Ovary (tissue), 3 donors: Measurements from ENCODE around the gene MRPL33.

Experiments used
- EP300 ChIP-seq: sonication (generic); formaldehyde crosslinking; IDR thresholded peaks from one replicate; pipeline ENCODE4 v1.6.1; 2017; ENCODE audit warnings: antibody characterized with exemption
- POLR2A ChIP-seq: fragments of 450-650 bp; IDR thresholded peaks from one replicate; pipeline ENCODE4 v1.6.1; 2017; ENCODE audit warnings: antibody characterized with exemption, mild to moderate bottlenecking, moderate library complexity
- TF ChIP-seq, protein P1 (sequence below), 3 donors: fragments of 450-650 bp in 2 of 3; fragments of 200-600 bp in 1 of 3; IDR thresholded peaks; one replicate each; pipeline versions ENCODE4 v1.5.1 to v1.8.0; 2016 to 2022; ENCODE audit warnings: antibody characterized with exemption in 3 of 3, mild to moderate bottlenecking in 1 of 3
- donor health status: DM: no; HTN: no; CAD: no.

DNA sequence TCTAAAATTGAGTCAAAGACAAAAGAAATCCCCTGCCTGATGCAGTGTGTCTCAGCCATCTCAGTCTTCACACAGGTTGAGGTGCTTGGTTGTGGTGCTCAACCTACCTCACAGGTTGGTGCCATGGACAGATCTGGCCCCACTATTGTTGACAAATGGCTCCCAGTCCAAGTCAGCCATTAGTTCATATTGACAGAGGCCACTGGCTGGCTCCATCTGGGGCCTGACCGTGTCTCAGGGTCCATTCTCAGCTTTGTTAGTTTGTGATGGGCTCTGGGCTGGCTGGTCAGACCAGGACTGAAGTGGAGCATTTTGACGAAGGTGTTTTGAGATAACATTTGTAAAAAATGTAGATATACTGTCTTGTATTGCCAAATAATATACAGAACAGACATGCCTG lies 36.9 kb downstream of the MRPL33 start:
- TF ChIP-seq, protein P1, sequence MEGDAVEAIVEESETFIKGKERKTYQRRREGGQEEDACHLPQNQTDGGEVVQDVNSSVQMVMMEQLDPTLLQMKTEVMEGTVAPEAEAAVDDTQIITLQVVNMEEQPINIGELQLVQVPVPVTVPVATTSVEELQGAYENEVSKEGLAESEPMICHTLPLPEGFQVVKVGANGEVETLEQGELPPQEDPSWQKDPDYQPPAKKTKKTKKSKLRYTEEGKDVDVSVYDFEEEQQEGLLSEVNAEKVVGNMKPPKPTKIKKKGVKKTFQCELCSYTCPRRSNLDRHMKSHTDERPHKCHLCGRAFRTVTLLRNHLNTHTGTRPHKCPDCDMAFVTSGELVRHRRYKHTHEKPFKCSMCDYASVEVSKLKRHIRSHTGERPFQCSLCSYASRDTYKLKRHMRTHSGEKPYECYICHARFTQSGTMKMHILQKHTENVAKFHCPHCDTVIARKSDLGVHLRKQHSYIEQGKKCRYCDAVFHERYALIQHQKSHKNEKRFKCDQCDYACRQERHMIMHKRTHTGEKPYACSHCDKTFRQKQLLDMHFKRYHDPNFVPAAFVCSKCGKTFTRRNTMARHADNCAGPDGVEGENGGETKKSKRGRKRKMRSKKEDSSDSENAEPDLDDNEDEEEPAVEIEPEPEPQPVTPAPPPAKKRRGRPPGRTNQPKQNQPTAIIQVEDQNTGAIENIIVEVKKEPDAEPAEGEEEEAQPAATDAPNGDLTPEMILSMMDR (IDR thresholded peaks at IDR 0.05) = no peak
- TF ChIP-seq EP300 (no peak), POLR2A (no peak)
